ENCODE measurements around the gene MAD1L1. TPM values are rescaled to one million over a fixed set of nuclear protein-coding genes. Genes with fewer than 3 reads are reported as not detected.
"Not testable (repeated sequence)": the region's sequence is repeated elsewhere in the genome, so short reads cannot be mapped to it uniquely, and the experiment has no call there.

The MAD1L1 gene
- total and polyA plus RNA-seq, 3 donors from 2014 or later = 63.1 to 149 (median 94.6) TPM

DNA sequence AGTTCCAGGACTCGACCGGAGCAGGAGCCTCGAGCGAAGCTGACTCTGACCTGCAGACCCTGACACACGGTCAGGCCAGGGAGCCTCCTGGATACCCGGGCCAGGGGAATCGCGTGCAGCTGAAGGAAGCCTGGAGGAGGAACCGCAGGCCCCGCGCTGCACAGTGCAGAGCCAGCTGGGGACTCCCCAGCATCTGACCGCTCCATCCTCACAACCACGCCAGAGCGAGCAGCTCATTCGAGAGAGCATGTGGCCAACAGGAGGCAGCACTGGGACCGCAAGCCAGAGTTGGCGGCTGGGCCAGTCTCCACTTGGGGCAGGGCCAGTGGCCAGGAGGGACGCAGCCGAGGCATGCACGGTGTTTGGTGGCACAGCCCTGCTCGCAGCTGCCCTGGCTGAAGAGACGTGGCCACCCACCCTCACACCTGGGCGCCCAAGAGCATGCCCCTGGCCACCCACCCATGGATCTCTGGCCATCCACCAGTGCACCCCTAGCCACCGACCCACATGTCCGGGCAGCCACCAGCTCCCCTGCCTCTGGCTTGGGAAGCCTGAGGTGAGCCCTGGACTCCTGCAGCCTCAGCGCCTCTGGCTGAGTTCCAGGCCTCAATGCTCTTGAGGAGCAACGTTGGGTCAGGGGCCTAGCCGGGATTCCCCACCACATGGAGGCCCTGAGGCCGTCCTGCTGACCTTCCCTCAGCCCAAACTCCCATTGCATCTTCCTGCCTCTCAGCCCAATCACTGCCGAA is 348.7 kb downstream of the MAD1L1 start:
- Histone ChIP-seq H3K27me3 (no peaks in the 10 kb centered on the region), H3K27ac (no peak overlapping the region), H3K4me3 (no peak overlapping the region), H3K9me3 (no peaks in the 10 kb centered on the region), H3K4me1 (no peaks in the 10 kb centered on the region), H3K36me3 (ENCODE audit: low read depth, missing control alignments) (no peaks in the 10 kb centered on the region)
- no peak for DNase-seq
- WGBS, 2 donors = 91 to 92% methylated on average over 7 to 30 of the region's 30 CpGs
- intact Hi-C loops (cut with DNase I; ENCODE audit: low total_unique reads) = no loop called here
- TF ChIP-seq, protein P1, sequence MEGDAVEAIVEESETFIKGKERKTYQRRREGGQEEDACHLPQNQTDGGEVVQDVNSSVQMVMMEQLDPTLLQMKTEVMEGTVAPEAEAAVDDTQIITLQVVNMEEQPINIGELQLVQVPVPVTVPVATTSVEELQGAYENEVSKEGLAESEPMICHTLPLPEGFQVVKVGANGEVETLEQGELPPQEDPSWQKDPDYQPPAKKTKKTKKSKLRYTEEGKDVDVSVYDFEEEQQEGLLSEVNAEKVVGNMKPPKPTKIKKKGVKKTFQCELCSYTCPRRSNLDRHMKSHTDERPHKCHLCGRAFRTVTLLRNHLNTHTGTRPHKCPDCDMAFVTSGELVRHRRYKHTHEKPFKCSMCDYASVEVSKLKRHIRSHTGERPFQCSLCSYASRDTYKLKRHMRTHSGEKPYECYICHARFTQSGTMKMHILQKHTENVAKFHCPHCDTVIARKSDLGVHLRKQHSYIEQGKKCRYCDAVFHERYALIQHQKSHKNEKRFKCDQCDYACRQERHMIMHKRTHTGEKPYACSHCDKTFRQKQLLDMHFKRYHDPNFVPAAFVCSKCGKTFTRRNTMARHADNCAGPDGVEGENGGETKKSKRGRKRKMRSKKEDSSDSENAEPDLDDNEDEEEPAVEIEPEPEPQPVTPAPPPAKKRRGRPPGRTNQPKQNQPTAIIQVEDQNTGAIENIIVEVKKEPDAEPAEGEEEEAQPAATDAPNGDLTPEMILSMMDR (IDR thresholded peaks at IDR 0.05) = no peak

DNA sequence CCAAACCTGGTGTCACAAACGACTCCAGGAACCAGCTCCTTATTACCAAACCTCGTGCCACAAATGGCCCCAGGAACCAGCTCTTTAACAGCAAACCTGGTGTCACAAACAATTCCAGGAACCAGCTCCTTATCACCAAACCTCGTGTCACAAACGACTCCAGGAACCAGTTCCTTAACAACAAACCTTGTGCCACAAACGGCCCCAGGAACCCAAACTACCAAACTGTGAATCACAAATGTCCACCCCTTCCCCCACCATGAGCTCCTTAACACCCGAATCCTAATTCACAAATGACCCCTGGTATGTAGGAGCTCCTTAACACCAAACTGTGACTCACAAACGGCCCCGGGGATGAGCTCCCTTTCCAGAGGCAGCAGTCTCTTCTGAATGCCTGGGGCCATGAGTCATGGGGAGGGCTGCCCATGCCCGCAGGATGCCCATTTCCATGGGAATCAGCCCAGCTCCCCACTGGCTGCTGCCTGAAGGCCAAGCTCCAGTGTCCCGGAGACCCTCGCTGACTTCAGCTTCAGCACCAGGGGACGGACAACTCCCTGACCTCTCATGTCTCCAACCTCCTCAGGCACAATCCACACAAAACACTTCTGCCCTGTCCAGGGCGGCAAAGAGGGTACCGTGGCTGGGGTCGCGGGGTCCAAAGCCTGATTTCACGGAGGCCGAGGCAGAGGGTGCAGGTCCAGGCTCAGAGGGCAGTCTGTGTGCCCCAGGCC is 349.5 kb downstream of the MAD1L1 start:
- H3K36me3 ChIP-seq (ENCODE audit: low read depth, missing control alignments) = no peaks in the 10 kb centered on the region
- H3K27me3 ChIP-seq = no peaks in the 10 kb centered on the region
- no peak for DNase-seq
- no peaks in the 10 kb centered on the region for H3K4me1 ChIP-seq
- no peaks in the 10 kb centered on the region for H3K9me3 ChIP-seq
- no peak overlapping the region for H3K4me3 ChIP-seq
- WGBS, 2 donors = 75 to 77% methylated on average over 14 to 18 of the region's 18 CpGs
- TF ChIP-seq, protein P1 (IDR thresholded peaks at IDR 0.05) = no peak
- no peak for TF ChIP-seq POLR2A (IDR thresholded peaks at IDR 0.05)
- intact Hi-C loops (cut with DNase I; ENCODE audit: low total_unique reads) = no loop called here
- no peak overlapping the region for H3K27ac ChIP-seq

DNA sequence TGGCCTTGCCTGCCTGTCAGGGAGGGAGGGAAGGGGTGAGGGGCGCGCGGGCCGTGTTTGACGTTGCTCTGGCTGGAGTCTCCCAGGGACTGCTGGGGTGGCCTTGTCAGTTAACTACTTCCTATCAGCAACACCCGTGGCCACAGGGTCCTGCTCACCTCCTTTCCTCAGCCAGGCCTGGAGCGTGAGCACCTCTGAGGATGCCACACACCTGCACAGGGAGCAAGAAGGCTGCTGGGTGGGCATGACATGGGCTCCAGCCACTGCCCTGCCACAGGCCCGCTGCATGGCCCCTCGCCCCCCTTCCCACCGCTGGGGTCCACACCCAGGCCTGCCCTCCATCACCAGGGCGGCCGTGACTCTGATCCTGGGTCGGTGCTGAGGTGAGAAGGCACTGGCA is 350.3 kb downstream of the MAD1L1 start:
- no peak overlapping the region for H3K4me3 ChIP-seq
- no peak for TF ChIP-seq POLR2A (IDR thresholded peaks at IDR 0.05)
- TF ChIP-seq, protein P1 (IDR thresholded peaks at IDR 0.05) = no peak
- H3K4me1 ChIP-seq = no peaks in the 10 kb centered on the region
- DNase-seq = no peak
- H3K36me3 ChIP-seq (ENCODE audit: low read depth, missing control alignments) = no peaks in the 10 kb centered on the region
- H3K27ac ChIP-seq = no peak overlapping the region
- intact Hi-C loops (cut with DNase I; ENCODE audit: low total_unique reads) = no loop called here
- no peaks in the 10 kb centered on the region for H3K27me3 ChIP-seq
- WGBS, 2 donors = 76 to 80% methylated on average over 8 to 13 of the region's 13 CpGs
- no peaks in the 10 kb centered on the region for H3K9me3 ChIP-seq

DNA sequence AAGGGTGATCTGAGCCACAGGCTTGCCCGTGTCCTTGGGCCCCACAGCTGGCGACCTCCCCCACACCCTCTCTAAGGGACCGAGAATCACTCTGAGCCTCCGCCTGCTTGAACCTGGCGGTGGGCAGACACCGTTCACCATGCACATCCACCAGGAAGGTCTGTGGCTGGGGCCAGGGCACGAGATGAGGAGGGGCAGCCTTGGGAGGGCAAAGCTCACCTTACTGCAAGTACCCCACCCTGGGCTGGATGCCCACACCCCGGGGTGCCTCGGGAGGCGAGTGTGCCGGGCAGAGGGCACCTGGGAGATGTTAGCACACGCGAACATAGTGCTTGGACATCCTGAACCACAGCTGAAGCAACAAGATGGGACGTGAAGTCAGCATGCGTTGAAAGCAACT is 350.8 kb downstream of the MAD1L1 start:
- no peaks in the 10 kb centered on the region for H3K36me3 ChIP-seq (ENCODE audit: low read depth, missing control alignments)
- H3K27ac ChIP-seq = no peak overlapping the region
- H3K27me3 ChIP-seq = no peaks in the 10 kb centered on the region
- intact Hi-C loops (cut with DNase I; ENCODE audit: low total_unique reads) = no loop called here
- no peaks in the 10 kb centered on the region for H3K9me3 ChIP-seq
- 81 to 88% methylated on average over 12 to 15 of the region's 15 CpGs for WGBS, 2 donors
- H3K4me1 ChIP-seq = no peaks in the 10 kb centered on the region
- TF ChIP-seq, protein P1 (IDR thresholded peaks at IDR 0.05) = no peak
- no peak for TF ChIP-seq POLR2A (IDR thresholded peaks at IDR 0.05)
- DNase-seq = no peak
- H3K4me3 ChIP-seq = no peak overlapping the region

DNA sequence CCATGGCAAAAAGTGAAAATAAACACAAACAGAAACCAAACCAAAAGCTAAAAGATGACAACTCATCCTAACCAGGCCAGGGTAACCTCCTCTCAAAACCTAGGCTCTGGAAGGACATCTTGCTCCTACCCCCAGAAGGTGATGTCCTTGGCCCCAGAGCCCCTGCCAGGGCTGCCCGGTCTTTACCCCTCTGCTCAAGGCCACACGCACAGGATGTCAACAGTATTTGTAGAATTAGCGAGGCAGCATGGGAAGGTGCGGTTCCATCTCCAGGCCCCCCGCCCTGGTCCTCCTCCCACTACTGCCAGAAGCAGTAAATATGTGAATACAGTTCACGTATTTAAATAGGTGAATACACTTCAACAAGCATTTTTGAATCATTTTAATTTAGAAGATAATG is 356.1 kb downstream of the MAD1L1 start:
- intact Hi-C loops (cut with DNase I; ENCODE audit: low total_unique reads); DNase-seq; H3K9me3 ChIP-seq; H3K27me3 ChIP-seq; H3K36me3 ChIP-seq (ENCODE audit: low read depth, missing control alignments); H3K4me1 ChIP-seq; H3K4me3 ChIP-seq; H3K27ac ChIP-seq: not testable (repeated sequence)
- WGBS, 2 donors = 94 to 98% methylated on average over 6 of the region's 6 CpGs
